Esophagus muscularis mucosa (tissue), 4 donors: ENCODE results near the gene RPS6KA2. TPM values are rescaled to one million over a fixed set of nuclear protein-coding genes. Genes with fewer than 3 reads are reported as not detected.

Experiments used
- DNase-seq: peaks from one replicate; pipeline ENCODE4 v3.0.0-alpha.2; 2017; ENCODE audit errors: extremely low spot score
- H3K27ac ChIP-seq, 4 donors: fragments of 200-600 bp; sonication (generic); replicated peaks in 1 of 4; 1 replicate in 3 of 4; 2 replicates in 1 of 4; pipeline ENCODE4 v1.5.1; 2016 to 2019; ENCODE audit warnings: mild to moderate bottlenecking in 1 of 4
- H3K27me3 ChIP-seq, 4 donors: fragments of 200-600 bp; sonication (generic); one replicate each; pipeline versions ENCODE4 v1.5.1 to v1.6.0; 2016 to 2019
- H3K36me3 ChIP-seq, 4 donors: fragments of 200-600 bp; sonication (generic); one replicate each; pipeline ENCODE4 v1.5.1; 2016 to 2019
- H3K4me1 ChIP-seq, 4 donors: fragments of 200-600 bp; sonication (generic); one replicate each; pipeline ENCODE4 v1.5.1; 2016 to 2019
- H3K4me3 ChIP-seq, 4 donors: fragments of 200-600 bp; sonication (generic); 1 replicate in 2 of 4; 2 replicates in 2 of 4; pipeline ENCODE4 v1.5.1; 2016 to 2019; ENCODE audit warnings: mild to moderate bottlenecking in 4 of 4, moderate library complexity in 1 of 4
- H3K9me3 ChIP-seq, 4 donors: fragments of 200-600 bp; sonication (generic); 1 replicate in 3 of 4; 2 replicates in 1 of 4; pipeline ENCODE4 v1.5.1; 2016 to 2019
- EP300 ChIP-seq: sonication (generic); formaldehyde crosslinking; IDR thresholded peaks from one replicate; pipeline ENCODE4 v1.6.1; 2017; ENCODE audit warnings: antibody characterized with exemption
- POLR2A ChIP-seq: fragments of 450-650 bp; IDR thresholded peaks from one replicate; pipeline ENCODE4 v1.6.1; 2017; ENCODE audit warnings: antibody characterized with exemption, moderate library complexity, mild to moderate bottlenecking, low read depth
- POLR2AphosphoS5 ChIP-seq, 2 donors: sonication (generic); formaldehyde crosslinking; IDR thresholded peaks; one replicate each; pipeline ENCODE4 v1.6.1; 2017; ENCODE audit warnings: antibody characterized with exemption in 2 of 2
- WGBS: methylation state at CpG from one replicate; pipeline ENCODE4 v1.1.5; 2018; 5-methylcytosine and 5-hydroxymethylcytosine counted together
- intact Hi-C: fragments of 100-400 bp; cut with DNase I; formaldehyde crosslinking; loops from one replicate; pipeline ENCODE4 v1.15.1; 2023
- total RNA-seq, 4 donors: library from RNA; depleted of rRNA; stranded (reverse); fragments of >200 nt; gene quantifications; one replicate each; pipeline versions ENCODE4 v1.1.0 to v1.2.1, GENCODE V29; 2016
- TF ChIP-seq, protein P1 (sequence below), 3 experiments: fragments of 200-600 bp in 2 of 3; fragments of 450-650 bp in 1 of 3; sonication (generic) in 2 of 3; IDR thresholded peaks; one replicate each; pipeline ENCODE4 v1.5.1; 2017 to 2019; ENCODE audit warnings: antibody characterized with exemption in 3 of 3, mild to moderate bottlenecking in 2 of 3, moderate library complexity in 1 of 3

Gene RPS6KA2
- total RNA-seq, 4 donors from 2014 or later: 83.9 to 126 (median 112) TPM

DNA sequence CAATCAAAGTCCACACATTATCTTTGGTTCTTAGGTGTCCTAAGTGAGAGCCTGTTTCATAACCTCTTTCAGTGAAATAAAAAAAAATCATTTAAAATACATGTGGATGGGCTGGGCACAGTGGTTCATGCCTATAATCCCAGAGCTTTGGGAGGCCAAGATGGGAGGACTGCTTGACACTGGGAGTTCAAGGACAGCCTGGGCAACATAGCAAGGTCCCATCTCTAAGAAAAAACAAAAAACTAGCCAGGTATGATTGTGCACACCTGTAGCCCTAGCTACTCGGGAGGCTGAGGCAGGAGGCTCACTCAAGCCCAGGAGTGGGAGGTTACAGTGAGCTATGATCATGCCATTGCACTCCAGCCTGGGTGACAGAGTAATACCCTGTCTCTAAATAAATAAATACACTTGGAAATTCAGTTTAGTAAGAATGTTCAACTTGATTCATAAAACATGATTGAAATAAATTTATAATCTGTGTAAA is 247.9 kb downstream of the RPS6KA2 start:
- no peak for TF ChIP-seq EP300
- no peak for TF ChIP-seq POLR2A
- TF ChIP-seq, protein P1, sequence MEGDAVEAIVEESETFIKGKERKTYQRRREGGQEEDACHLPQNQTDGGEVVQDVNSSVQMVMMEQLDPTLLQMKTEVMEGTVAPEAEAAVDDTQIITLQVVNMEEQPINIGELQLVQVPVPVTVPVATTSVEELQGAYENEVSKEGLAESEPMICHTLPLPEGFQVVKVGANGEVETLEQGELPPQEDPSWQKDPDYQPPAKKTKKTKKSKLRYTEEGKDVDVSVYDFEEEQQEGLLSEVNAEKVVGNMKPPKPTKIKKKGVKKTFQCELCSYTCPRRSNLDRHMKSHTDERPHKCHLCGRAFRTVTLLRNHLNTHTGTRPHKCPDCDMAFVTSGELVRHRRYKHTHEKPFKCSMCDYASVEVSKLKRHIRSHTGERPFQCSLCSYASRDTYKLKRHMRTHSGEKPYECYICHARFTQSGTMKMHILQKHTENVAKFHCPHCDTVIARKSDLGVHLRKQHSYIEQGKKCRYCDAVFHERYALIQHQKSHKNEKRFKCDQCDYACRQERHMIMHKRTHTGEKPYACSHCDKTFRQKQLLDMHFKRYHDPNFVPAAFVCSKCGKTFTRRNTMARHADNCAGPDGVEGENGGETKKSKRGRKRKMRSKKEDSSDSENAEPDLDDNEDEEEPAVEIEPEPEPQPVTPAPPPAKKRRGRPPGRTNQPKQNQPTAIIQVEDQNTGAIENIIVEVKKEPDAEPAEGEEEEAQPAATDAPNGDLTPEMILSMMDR (IDR thresholded peaks at IDR 0.05): no peak
- TF ChIP-seq POLR2AphosphoS5 (IDR thresholded peaks at IDR 0.05): no peak
- H3K4me1 ChIP-seq: peaks cover 12 to 30% (median 21%) of the 10 kb centered on the region in 4 donors
- no peak for DNase-seq
- 90% methylated on average over 1 of the region's 1 CpG for WGBS
- H3K27me3 ChIP-seq: no peaks in the 10 kb centered on the region
- H3K4me3 ChIP-seq: no peak overlapping the region
- intact Hi-C loops: loop anchor here (5.0 kb wide), 1 partner anchor 47 kb away; no protein-coding TSS in a partner anchor
- no peaks in the 10 kb centered on the region for H3K36me3 ChIP-seq
- no peaks in the 10 kb centered on the region for H3K9me3 ChIP-seq
- no peak overlapping the region for H3K27ac ChIP-seq

DNA sequence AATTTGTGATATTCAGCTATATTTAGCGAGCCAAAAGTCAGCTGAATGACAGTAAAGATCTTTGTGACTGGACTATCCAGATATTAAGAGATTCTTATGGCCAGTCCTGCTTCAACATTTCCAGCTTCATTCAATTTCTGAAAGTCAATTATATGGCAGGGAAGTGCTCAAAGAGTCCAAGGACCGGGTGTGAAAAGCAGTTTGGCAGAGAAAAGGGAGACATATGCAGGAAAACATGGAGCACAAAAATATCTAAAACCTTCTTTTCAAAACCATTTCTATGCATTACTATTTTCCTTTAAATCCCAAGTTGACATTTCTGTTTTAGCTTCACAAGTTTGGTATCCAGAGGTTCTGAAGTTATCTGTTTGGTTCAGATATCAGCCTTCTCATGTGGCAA is 249.3 kb downstream of the RPS6KA2 start:
- DNase-seq: no peak
- WGBS: 45% methylated on average over 2 of the region's 2 CpGs
- no peak overlapping the region for H3K4me3 ChIP-seq
- intact Hi-C loops: loop anchor here (5.0 kb wide), 1 partner anchor 45 kb away; no protein-coding TSS in a partner anchor
- peaks cover 8 to 26% (median 17%) of the 10 kb centered on the region in 4 donors for H3K4me1 ChIP-seq
- no peaks in the 10 kb centered on the region for H3K9me3 ChIP-seq
- TF ChIP-seq EP300: no peak
- TF ChIP-seq POLR2AphosphoS5 (IDR thresholded peaks at IDR 0.05): no peak
- no peak for TF ChIP-seq POLR2A
- TF ChIP-seq, protein P1 (IDR thresholded peaks at IDR 0.05): no peak
- H3K27ac ChIP-seq: no peak overlapping the region
- no peaks in the 10 kb centered on the region for H3K36me3 ChIP-seq
- no peaks in the 10 kb centered on the region for H3K27me3 ChIP-seq

DNA sequence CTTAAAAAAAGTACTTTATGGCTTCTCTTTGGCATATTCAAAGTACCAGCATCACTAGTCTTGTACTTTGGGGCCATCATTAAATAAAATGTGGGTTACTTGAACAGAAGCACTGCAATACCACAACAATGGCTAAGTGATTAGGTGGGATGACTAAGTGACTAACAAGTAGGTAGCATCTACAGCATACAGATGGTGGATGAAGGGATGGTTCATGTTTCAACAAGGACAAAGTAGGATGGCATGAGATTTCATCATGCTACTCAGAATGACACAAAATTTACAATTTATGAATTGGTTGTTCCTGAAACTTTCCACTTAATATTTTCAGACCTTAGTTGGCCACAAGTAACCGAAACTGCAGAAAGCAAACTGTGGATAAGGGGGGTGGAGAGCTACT is 252.0 kb downstream of the RPS6KA2 start:
- DNase-seq: no peak
- H3K27me3 ChIP-seq: no peaks in the 10 kb centered on the region
- H3K36me3 ChIP-seq: peaks cover 0 to under 1% (median 0%) of the 10 kb centered on the region in 4 donors
- TF ChIP-seq POLR2AphosphoS5 (IDR thresholded peaks at IDR 0.05) (no peak), EP300 (no peak), POLR2A (no peak)
- TF ChIP-seq, protein P1 (IDR thresholded peaks at IDR 0.05): no peak
- H3K27ac ChIP-seq: no peak overlapping the region
- H3K9me3 ChIP-seq: no peaks in the 10 kb centered on the region
- H3K4me3 ChIP-seq: no peak overlapping the region
- WGBS: 100% methylated on average over 1 of the region's 1 CpG
- H3K4me1 ChIP-seq: peaks cover 6 to 11% (median 6%) of the 10 kb centered on the region in 4 donors
- intact Hi-C loops: loop anchor here (5.0 kb wide), 1 partner anchor 43 kb away; no protein-coding TSS in a partner anchor

GRCh38 chr6:166370489-166370888 is 256.6 kb downstream of the RPS6KA2 start:
- TF ChIP-seq EP300 (no peak), POLR2AphosphoS5 (IDR thresholded peaks at IDR 0.05) (no peak), POLR2A (no peak)
- TF ChIP-seq, protein P1 (IDR thresholded peaks at IDR 0.05): no peak
- no peaks in the 10 kb centered on the region for H3K27me3 ChIP-seq

More at GRCh38 chr6:166370489-166370888, 256.6 kb downstream of the RPS6KA2 start:
- H3K4me3 ChIP-seq: no peak overlapping the region
- WGBS: 91% methylated on average over 3 of the region's 3 CpGs
- peaks cover 4 to 22% (median 6%) of the 10 kb centered on the region in 4 donors for H3K4me1 ChIP-seq
- intact Hi-C loops: no loop called here
- H3K27ac ChIP-seq: no peak overlapping the region
- no peak for DNase-seq
- peaks cover 0 to 19% (median 2%) of the 10 kb centered on the region in 4 donors for H3K36me3 ChIP-seq
- H3K9me3 ChIP-seq: no peaks in the 10 kb centered on the region
